HG03045 (cell line): ENCODE data around the gene SNRNP48.

Experiments used
- ATAC-seq: cut with Tn5 transposase; IDR thresholded peaks from one replicate; pipeline ENCODE4 v1.9.1; 2021; ENCODE audit warnings: mild to moderate bottlenecking, moderate library complexity; ENCODE audit not compliant: unreplicated experiment

Gene SNRNP48, protein sequence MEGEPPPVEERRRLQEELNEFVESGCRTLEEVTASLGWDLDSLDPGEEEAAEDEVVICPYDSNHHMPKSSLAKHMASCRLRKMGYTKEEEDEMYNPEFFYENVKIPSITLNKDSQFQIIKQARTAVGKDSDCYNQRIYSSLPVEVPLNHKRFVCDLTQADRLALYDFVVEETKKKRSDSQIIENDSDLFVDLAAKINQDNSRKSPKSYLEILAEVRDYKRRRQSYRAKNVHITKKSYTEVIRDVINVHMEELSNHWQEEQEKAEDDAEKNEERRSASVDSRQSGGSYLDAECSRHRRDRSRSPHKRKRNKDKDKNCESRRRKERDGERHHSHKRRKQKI

DNA sequence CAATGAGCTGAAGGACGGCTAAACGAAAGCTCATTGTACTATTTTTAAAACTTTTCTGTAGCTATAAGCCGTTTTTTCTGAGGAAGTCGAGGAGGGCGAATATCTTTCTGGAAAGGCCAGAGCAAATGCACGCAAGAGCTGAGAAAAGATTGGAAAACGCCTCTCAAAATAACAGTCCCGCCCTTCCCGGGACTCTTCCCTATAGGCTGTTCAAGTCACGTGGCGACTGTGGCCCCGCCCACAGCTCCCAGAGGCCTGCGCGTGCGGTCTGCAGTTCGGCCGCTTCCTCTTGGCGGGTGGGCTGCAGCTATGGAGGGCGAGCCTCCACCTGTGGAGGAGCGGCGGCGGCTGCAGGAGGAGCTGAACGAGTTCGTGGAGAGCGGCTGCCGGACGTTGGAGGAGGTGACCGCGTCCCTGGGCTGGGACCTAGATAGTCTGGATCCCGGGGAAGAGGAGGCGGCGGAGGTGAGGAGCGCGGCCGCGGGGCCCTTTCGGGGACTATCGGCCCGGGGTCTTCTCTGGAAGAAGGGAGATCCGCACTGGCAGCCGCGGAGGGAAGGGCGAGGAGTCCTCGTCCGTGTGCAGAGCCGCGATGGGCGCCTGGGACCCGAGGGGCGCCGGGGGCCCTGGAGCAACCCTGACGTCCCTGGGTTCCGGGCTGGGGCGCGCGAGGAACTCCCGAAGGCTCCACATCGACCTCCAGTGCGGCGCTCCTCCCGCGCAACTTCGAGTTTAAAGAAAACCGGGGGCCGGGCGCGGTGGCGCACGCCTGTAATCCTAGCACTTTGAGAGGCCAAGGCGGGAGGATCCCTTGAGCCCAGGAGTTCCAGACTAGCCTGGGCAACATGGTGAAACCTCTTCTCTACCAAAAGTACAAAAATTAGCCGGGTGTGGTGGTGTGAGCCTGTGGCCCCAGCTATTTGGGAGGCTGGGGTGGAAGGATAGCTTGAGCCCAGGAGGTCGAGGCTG, at the start of gene SNRNP48:
Gene SNRNP48 (plus strand): TSS at position 250 of the 969 bp plus-strand sequence. CDS start 60 bp downstream, at position 310.
- peak; percentile 100 for ATAC-seq

DNA sequence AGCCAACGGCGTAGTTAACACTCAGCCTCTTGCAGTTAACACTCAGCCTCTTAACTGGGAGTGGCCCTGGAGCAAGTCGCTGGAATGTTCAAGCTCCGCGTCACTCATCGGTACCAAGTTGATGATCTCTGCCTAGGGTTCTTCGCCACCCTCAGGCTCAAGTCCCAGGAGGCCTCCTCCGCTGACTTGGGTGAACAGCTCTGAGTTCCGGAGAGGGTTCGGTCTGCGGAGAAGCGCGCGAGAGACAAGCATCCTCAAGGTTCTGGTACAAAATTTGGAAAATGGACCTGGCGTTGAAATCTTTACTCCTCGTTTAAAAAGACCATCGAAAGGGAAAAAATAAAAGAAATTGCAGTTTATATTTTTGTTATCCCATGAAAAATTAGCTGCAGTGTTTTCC, 49.4 kb upstream of the SNRNP48 start:
- no peak for ATAC-seq

DNA sequence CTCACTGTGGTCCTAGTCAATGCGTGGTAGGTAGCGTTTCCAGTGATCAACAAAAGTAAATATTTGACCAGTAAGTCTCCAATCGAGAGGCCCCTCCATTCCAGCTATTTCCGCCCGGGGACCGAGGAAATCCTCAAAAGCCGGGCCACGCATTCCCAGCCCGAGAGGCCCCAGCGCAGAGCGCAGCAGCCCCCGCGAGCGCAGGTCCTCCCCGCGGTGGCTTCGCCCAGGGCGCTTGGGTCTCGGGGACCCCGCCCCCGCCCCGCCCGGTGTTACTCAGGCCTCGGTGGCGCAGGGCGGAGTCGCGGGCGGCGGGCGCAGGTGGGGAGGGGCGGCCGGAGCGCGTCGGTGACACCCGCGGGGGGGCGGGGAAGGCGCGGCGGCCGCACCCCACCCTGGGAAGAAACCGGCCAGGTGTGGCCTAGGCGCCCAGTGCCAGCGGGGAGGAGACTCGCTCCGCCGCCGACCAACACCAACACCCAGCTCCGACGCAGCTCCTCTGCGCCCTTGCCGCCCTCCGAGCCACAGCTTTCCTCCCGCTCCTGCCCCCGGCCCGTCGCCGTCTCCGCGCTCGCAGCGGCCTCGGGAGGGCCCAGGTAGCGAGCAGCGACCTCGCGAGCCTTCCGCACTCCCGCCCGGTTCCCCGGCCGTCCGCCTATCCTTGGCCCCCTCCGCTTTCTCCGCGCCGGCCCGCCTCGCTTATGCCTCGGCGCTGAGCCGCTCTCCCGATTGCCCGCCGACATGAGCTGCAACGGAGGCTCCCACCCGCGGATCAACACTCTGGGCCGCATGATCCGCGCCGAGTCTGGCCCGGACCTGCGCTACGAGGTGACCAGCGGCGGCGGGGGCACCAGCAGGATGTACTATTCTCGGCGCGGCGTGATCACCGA, 48.6 kb upstream of the SNRNP48 start, which contains the start of gene DSP:
Gene DSP (plus strand): TSS at position 497 of the 890 bp plus-strand sequence. CDS start 245 bp downstream, at position 742.
- no peak for ATAC-seq

DNA sequence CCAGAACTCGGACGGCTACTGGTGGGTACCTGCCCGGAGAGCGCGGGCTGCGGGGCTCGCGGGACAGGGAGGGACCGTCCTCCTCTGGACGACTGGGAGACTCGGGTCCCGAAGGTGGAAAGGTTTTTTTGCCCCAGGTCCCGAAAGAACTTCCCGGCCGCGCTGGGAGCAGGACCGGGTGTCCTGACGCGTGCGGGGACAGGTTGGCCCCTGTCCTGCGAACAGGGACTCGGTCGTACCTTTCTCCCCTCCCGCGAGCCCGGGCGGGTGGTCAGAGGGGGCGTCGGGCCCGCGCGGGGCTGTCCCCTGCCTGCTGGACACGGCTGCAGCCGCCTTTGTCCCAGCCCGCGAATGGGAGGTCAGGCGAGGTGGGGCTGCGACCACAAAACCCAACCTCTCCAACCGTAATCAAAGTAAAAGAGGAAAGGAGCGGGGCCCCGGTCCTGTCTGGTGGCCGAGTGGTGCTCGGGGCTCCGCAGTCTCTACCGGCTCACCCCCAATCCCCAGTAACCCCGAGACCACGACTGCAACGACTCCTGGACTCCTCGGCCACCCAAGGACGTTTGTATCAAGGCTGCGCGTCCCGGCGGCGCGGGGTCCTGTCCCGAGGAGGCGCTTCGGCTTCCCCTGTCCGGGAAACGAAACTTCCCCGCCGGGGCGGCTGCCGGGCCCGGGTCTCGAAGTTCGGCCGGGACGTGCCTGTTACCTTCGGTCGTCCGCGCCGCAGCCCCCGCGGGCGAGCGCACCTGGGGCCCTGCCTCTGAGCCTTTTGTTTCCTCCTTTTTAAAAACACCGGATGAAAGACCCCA, 47.7 kb upstream of the SNRNP48 start:
- no peak for ATAC-seq

DNA sequence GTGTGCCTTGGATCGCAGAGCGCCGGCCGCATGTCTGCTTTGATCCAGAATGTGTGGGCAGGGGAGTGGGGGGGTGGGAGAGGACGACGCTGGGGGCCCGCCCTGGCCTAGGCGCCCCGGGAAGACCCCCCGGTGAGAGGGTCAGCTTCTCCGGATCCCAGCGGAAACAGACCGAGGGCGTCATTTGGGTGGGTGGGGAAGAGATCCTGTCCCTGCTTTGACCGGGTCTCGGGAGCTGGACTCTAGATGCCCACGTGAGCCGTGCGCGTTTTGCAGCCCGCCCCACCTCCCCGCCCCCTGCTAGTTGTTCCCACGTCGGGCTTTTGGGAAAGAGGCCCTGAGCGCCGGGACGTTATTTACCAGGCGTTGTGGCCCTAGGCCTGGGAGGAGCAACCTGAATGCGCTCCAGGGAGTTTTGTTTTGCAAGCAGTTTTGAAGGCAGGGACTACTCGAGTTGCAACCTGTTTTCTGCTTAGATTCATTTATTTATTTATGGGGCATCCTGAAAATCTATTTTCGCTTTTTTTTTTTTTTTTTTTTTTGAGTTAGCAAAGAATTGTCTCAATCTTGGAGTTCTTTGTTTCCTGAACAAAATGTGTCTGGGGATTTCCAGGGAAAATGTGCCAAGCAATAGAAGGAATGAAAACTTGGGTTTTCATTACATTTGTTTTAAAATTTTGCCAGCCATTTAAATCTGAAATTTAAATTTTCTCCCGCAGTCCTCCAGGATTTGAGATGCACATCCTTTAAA, 46.9 kb upstream of the SNRNP48 start:
- ATAC-seq, result no peak

DNA sequence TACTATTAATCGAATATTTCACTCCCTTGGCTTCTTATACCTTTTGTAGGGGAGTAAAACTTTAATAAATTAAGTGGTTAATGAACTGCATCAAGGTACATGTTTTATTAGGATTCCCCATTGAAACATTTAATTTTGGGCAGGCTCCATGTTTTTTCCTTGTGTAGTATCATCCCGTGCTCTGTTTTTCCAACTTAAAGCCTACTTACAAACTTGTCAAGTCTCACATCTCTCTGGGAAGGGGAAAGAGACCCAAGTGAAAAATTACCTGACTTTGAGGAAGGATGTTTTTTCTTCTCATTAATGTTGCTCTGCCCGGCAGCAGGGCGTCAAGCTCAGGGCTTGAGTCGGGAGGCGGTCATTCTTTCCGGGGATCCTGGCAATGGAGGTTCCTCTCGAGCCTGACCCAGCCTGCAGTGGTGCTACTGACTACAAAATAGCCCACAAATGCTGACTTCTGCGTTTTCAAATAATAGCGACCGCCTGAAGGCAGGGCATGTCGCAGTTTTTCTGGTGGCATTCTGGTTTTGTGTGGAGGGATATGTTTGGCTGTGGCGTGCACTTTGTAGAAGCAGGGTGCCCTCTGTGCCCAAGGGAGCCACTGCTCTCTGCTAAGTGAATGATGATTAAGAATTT, 46.1 kb upstream of the SNRNP48 start:
- no peak for ATAC-seq

DNA sequence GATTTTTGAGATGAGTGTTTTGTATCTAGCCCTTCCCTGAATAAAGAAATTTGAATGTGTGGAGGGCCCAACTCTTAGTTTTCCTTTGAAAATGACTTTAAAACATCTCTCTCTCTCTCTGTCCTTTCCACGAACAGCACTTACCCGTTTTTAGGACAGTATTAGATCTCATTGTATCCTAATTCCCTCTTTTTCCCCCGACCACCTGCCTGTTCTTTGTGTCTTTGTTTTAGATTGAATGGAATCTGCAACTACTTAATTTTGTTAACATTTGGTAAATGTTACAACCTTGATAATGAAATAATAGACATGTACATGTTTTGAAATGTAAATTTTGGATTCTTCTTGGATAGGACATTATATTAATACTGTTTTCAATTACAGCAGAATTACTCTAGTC, 45.4 kb upstream of the SNRNP48 start:
- no peak for ATAC-seq

DNA sequence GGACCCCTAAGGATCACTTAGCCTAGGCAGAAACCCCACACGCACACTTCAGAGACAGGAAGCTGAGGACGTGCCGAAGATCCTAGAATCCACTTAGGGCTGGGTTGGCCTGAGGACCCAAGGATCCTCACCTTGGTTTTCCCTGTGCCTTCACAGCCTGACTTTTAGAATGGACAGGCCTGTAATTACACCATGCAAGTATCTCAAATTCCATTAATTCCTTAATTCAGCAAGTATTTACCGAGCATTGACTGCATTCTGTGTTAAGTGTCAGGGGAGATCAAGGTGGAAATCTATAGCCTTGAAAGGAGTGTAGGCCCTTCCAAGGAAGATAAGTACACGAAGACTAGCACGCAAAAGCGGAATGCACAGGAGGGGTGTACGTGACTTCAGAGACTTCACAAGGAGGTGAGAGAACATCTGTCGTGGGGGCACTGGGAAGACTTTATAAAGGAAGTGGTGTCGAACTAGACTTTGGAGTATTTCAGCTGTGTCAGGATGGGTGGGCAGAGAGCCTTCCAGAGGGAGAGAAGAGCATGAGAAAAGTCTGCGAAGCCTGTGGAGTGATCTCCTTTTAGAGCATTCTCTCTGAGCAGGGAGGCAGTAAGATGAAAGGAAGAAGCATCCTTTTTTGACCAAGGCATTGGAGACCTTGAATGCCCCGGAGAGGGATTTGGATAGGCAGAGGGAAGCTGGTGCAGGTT, 44.5 kb upstream of the SNRNP48 start:
- no peak for ATAC-seq

DNA sequence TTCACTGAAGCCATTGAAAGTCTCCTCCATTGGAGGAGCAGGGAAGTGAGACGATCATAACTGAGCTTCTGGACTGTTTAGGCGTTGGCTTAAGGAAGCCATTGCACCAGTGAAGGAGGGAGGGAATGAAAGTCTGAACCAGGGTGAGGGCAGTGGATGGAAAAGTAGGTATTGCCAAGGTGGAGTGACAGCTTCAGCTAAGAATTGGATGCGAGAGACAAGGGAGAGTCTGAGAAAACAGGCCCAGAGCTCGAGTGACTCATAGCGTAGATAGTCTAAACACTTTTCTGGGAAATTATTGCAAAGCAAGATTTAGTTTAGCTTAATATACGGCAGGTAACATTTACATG, 44.0 kb upstream of the SNRNP48 start:
- no peak for ATAC-seq

DNA sequence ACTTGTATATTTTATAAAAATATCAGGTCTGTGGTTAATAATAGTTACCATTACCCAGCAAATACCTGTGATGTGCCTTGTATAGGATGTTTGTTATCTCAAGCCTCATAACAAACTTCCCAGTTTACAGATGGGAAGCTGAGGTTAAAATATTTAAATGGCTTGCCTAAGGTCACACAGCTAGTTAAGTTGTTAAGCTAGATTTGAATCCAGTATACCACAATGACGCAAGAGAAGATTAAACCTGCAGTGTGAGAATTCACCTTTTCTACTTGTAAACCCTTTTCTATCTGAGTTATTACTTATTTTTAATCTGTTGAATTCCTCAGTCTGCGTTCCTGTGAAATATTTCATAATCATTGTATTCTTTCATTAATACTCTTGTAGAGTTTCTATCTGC, 43.6 kb upstream of the SNRNP48 start:
- no peak for ATAC-seq

DNA sequence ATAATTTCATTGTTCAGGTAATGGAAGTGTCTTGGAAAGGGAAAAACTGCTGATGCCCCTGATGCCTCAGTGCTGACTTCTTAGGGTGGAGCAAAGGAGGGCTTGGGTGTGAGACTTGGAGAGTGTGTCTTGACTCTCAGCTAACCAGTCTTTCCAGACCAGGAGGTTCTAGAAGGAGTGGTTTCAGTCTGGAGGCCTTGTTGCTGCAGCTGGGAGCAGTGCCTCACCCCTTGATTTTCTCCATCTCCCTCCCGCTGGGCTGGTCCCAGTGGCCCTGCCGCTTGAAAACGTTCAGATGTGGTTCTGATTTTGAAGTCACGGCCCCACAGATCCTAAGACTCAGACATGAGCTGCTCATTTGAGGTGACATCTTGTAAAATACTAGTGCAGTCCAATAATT, 43.1 kb upstream of the SNRNP48 start:
- ATAC-seq, result no peak

DNA sequence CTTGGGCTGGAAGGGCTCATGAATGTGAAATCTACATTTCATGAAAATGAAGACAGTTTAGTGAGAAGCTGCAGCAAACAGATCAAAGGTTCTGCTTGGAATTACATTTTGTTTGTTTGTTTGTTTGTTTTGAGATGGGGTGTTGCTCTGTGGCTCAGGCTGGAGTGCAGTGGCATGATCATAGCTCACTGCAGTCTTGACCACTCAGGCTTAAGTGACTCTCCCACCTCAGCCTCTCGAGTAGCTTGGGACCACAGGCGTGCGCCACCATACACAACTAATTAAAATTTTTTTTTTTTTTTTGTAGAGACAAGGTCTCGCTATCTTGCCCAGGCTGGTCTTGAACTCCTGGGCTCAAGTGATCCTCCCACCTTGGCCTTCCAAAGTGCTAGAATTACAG, 42.7 kb upstream of the SNRNP48 start:
- no peak for ATAC-seq

DNA sequence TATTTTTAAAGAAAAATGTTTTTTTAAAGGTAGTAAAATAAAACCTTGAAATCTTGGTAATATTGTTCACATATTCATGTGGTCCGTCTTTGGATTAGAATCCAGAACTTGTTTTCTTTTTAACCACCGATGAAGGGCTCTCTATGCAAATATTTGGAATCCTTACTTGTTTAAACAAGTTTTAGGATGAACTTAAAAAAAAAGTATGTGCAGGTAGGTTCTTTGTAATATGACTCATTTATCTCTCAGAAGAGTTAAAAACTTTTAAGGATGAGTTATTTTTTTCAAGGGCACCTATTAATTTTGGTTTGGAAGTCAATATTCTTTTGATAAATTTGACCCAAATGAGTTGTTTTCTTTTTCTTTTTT, 39.6 kb upstream of the SNRNP48 start:
- no peak for ATAC-seq

DNA sequence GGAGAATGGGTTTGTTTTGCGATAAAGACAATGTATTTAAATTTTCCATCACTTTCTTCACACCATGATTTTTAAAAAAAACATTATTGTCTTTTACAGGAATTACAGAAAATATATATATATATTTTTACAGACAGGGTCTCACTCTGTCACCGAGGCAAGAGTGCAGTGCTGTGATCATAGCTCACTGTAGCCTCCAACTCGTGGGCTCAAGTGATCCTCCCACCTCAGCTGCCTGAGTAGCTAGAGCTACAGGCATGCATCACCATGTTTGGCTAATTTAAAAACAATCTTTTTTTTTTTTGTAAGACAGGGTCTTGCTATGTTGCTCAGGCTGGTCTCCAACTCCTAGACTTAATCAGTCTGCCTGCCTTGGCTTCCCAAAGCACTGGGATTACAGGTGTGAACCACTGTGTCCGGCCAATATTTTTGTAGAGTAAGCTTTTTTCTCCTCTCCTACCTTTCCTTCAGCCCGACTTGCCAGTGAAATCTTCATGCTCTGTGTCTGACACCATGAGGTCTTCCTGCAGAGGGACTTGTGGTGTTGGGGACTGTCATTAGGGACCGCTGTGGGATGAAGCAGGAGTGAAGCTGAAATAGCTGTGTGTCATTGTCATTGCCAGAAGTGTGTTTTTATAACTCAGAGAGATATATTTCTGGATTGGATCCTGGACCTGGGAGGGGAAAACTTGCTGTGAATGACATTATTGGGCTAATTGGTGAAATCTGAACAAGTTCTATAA, 35.3 kb upstream of the SNRNP48 start:
- no peak for ATAC-seq

DNA sequence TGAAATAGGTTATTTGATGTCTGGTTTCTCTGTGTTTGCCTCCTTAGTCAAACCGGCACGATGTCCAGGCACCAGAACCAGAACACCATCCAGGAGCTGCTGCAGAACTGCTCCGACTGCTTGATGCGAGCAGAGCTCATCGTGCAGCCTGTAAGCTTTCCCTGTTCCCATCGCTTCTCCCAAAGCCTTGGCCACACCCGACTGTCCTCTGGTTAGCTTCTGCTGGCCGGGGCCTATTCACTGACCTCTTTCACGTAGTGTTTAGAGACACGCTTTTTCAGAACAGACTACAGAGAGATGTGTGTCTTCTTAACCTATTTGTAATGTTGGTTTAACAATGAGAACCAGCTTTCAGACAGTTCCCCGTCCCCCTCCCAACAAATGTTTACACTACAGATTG, 34.3 kb upstream of the SNRNP48 start:
- no peak for ATAC-seq

DNA sequence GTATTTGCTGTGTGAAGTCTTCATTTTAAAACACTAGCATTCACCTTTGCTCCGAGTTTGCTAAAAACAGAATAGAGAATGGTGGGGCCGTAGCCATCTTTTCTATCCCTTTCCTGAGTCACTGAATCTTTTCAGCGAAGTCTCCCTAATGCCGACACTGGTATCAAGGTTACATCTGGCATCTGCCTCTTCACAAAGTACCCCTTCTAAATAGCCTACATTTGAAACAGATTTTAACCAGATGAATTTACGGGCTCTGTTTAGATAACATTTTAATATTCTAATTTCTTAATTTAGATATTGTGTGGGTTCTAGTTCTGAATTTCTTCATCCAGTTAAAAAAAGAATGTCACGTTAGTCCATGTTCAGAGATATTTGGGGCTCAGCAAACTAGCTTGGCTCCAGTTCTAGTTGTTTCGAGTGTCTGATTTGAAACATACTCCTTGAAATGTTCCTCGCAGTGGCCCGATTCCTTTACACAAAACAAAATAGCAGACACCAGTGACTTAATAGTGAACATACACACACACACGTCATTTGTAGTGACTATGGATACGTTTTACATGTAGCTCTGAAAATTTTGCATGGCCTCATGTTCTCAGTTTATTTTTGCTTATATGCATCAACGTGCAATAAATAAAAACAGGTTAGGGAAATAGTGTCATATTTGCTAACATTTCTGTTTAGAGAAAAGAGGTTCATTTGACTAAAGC, 33.4 kb upstream of the SNRNP48 start:
- no peak for ATAC-seq

DNA sequence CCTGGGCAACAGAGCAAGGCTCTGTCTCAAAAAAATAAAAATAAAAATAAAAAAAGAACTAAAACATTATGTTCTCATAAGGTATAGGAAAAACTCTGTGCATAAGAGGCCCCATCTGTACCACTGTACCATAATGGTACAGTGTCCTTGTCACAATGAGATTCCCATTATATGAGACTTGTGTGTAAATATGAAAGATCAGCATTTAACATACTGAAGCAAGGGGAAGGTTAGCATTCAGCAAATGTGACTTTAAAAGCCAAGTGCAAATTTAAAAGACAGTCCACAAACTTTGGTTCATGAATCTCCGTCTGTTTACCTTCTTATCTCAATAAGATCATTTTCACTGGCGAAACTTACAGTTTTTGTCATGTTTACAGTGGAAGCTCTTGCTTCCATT, 32.3 kb upstream of the SNRNP48 start:
- ATAC-seq, result no peak
